H1 (cell line): ENCODE data around the gene TM2D1. TPM values are rescaled to one million over a fixed set of nuclear protein-coding genes. Genes with fewer than 3 reads are reported as not detected.

ENCODE experiments used
- BRCA1 ChIP-seq: IDR thresholded peaks from 2 replicates; pipeline ENCODE4 v1.6.1; 2012; ENCODE audit warnings: low read depth, low read length, improper control_type of control experiment
- HDAC2 ChIP-seq, 2 experiments: fragments of 300-600 bp in 1 of 2; sonication (generic) in 1 of 2; IDR thresholded peaks; 2 replicates each; pipeline ENCODE4 v1.6.1; 2011 to 2012; ENCODE audit warnings: low read depth in 2 of 2, low read length in 2 of 2, mild to moderate bottlenecking in 2 of 2, moderate library complexity in 2 of 2, borderline replicate concordance in 1 of 2, inconsistent platforms in 1 of 2
- RBBP5 ChIP-seq: IDR thresholded peaks from 2 replicates; pipeline ENCODE4 v1.7.1; 2012; ENCODE audit warnings: low read depth, mild to moderate bottlenecking, inconsistent platforms, low read length, moderate library complexity, borderline replicate concordance
- SIN3A ChIP-seq, 2 experiments: IDR thresholded peaks in 1 of 2; conservative IDR thresholded peaks in 1 of 2; 2 replicates each; pipeline ENCODE4 v1.6.1; 2011 to 2012; ENCODE audit warnings: low read length in 2 of 2, improper control_type of control experiment in 1 of 2, low read depth in 1 of 2, mild to moderate bottlenecking in 1 of 2
- SUZ12 ChIP-seq: fragments of 200-600 bp; sonication (generic); IDR thresholded peaks from 2 replicates; pipeline ENCODE4 v1.6.1; 2012; ENCODE audit warnings: mild to moderate bottlenecking, inconsistent platforms, low read length, moderate library complexity, mixed read lengths
- polyA plus RNA-seq, 7 experiments: library from polyadenylated mRNA; depleted of rRNA in 3 of 7; stranded (reverse) in 5 of 7; unstranded in 2 of 7; fragments of >200 nt in 5 of 7; fragments of 200-250 nt in 2 of 7; gene quantifications; 1 replicate in 5 of 7; 2 replicates in 1 of 7; 4 replicates in 1 of 7; pipeline versions ENCODE4 v1.2.1 to v1.2.3, GENCODE V29; 2011 to 2013; ENCODE audit warnings: missing spikeins in 2 of 7, mixed read lengths in 2 of 7
- total RNA-seq: library from RNA; stranded (reverse); fragmentation: NEBNext Ultra II Directional; extraction: Animal tissue kit (Norgen Biotek cat#: 25700); gene quantifications from 2 replicates; pipeline ENCODE4 v1.2.1, GENCODE V29; 2021
- TF ChIP-seq, protein P1 (sequence below), 3 experiments: IDR thresholded peaks; 1 replicate in 2 of 3; 2 replicates in 1 of 3; pipeline versions ENCODE4 v1.5.1 to v1.6.1; 2011; ENCODE audit warnings: low read length in 3 of 3, mild to moderate bottlenecking in 3 of 3, inconsistent platforms in 2 of 3, low read depth in 1 of 3, moderate library complexity in 1 of 3; ENCODE audit not compliant: insufficient read depth in 1 of 3; ENCODE audit errors: control extremely low read depth in 1 of 3

TM2D1 gene
- total and polyA plus RNA-seq, 2 of the 8 experiments (the other 6 are each of a cell fraction or from before 2014, with no cell fraction given), result 17.7 to 20.5 TPM

DNA sequence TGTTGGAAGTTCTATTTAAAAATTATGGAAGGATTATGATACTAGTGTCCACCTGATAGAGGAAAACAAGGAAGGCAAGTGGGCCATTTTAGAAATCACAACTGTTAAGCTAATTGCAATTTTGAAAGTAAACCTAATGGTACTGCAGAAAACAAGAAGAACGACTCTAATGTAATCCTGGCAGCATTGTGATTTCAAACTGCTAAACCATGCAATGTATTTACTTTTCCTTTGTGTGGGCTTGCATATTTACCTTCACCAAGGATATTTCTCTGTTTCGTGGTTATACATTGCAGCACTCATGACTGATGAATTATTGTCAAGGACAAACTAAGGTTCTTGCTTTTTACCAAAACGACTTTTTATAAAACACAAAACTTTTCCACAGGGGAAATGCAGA, 88.1 kb downstream of the TM2D1 start (continued):
- TF ChIP-seq HDAC2 (IDR thresholded peaks at IDR 0.05; ENCODE audit: borderline replicate concordance in 1 of 2, low read depth in 2 of 2, low read length in 2 of 2) (no peak), SIN3A (conservative IDR thresholded peaks at IDR 0.05 in 1 of 2, IDR thresholded peaks at IDR 0.05 in 1 of 2; ENCODE audit: low read depth in 1 of 2, low read length in 2 of 2) (no peak), BRCA1 (no peak), RBBP5 (no peak), SUZ12 (no peak)
- TF ChIP-seq, protein P1, sequence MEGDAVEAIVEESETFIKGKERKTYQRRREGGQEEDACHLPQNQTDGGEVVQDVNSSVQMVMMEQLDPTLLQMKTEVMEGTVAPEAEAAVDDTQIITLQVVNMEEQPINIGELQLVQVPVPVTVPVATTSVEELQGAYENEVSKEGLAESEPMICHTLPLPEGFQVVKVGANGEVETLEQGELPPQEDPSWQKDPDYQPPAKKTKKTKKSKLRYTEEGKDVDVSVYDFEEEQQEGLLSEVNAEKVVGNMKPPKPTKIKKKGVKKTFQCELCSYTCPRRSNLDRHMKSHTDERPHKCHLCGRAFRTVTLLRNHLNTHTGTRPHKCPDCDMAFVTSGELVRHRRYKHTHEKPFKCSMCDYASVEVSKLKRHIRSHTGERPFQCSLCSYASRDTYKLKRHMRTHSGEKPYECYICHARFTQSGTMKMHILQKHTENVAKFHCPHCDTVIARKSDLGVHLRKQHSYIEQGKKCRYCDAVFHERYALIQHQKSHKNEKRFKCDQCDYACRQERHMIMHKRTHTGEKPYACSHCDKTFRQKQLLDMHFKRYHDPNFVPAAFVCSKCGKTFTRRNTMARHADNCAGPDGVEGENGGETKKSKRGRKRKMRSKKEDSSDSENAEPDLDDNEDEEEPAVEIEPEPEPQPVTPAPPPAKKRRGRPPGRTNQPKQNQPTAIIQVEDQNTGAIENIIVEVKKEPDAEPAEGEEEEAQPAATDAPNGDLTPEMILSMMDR (IDR thresholded peaks at IDR 0.05; ENCODE audit: control extremely low read depth in 1 of 3, insufficient read depth in 1 of 3, low read depth in 1 of 3, low read length in 3 of 3), result no peak
